Measurements from ENCODE around the gene PXT1. TPM values are rescaled to one million over a fixed set of nuclear protein-coding genes. Genes with fewer than 3 reads are reported as not detected.

The PXT1 gene
- total and polyA plus RNA-seq, 9 of the 15 experiments (the other 6 are each of a cell fraction or from before 2014, with no cell fraction given): 0.09 to 0.11 (median 0.10) TPM; not detected in 5

- TF ChIP-seq CBX8 (IDR thresholded peaks at IDR 0.05; ENCODE audit: borderline replicate concordance, extremely low read depth, low read depth, low read length, poor library complexity, severe bottlenecking): no peak
- TF ChIP-seq HCFC1 (IDR thresholded peaks at IDR 0.05; ENCODE audit: low read depth, low read length): no peak
- no peak for TF ChIP-seq ELF2 (CRISPR knock-in tag; IDR thresholded peaks at IDR 0.05)
- no peak for TF ChIP-seq ATF2 (CRISPR knock-in tag; IDR thresholded peaks at IDR 0.05)
- no peak for TF ChIP-seq HINFP (tag; conservative IDR thresholded peaks at IDR 0.05; ENCODE audit: low read depth)
- TF ChIP-seq ZBTB1 (CRISPR knock-in tag; IDR thresholded peaks at IDR 0.05; ENCODE audit: borderline replicate concordance, low read depth): 0 out of 2 replicates have a peak, but pooled peaks have one; percentile 43
- no peak for TF ChIP-seq ZZZ3 (IDR thresholded peaks at IDR 0.05)
- TF ChIP-seq ZNF764 (CRISPR knock-in tag; IDR thresholded peaks at IDR 0.05; ENCODE audit: low read depth): no peak
- TF ChIP-seq PML (IDR thresholded peaks at IDR 0.05; ENCODE audit: low read length): peak; percentile 64; the same call in 1 of the 2 replicates
- TF ChIP-seq NFIX (CRISPR knock-in tag; IDR thresholded peaks at IDR 0.05; ENCODE audit: low read depth): no peak
- TF ChIP-seq TAF1 (IDR thresholded peaks at IDR 0.05; ENCODE audit: control insufficient read depth, extremely low read depth, insufficient read depth, low read length, severe bottlenecking): no peak
- no peak for TF ChIP-seq PTTG1 (tag; IDR thresholded peaks at IDR 0.05; ENCODE audit: low read depth)
- no peak for TF ChIP-seq EGR1 (conservative IDR thresholded peaks at IDR 0.05)
- TF ChIP-seq TSC22D4 (tag; IDR thresholded peaks at IDR 0.05): no peak
- TF ChIP-seq ZSCAN32 (CRISPR knock-in tag; IDR thresholded peaks at IDR 0.05): no peak
- TF ChIP-seq RFX7 (CRISPR knock-in tag; IDR thresholded peaks at IDR 0.05): no peak
- no peak for TF ChIP-seq MLX (CRISPR knock-in tag; conservative IDR thresholded peaks at IDR 0.05)
- TF ChIP-seq CSDE1 (IDR thresholded peaks at IDR 0.05): no peak
- TF ChIP-seq TRIM28 (IDR thresholded peaks at IDR 0.05): no peak
- TF ChIP-seq BRCA1 (IDR thresholded peaks at IDR 0.05): no peak
- TF ChIP-seq BRCA1 (CRISPR knock-in tag; IDR thresholded peaks at IDR 0.05): no peak
- peak in 1 of 2 experiments; percentile 55; a peak in 2 of 4 replicates for TF ChIP-seq TBL1XR1 (IDR thresholded peaks at IDR 0.05; ENCODE audit: low read length in 2 of 2)
- TF ChIP-seq JUN (IDR thresholded peaks at IDR 0.05; ENCODE audit: borderline replicate concordance, low read depth, low read length): no peak
- TF ChIP-seq JUN (CRISPR knock-in tag; IDR thresholded peaks at IDR 0.05; ENCODE audit: borderline replicate concordance): no peak
- TF ChIP-seq TCF7L2 (IDR thresholded peaks at IDR 0.05; ENCODE audit: low read depth, low read length): no peak
- TF ChIP-seq PHTF2 (CRISPR knock-in tag; IDR thresholded peaks at IDR 0.05): no peak
- peak; percentile 85 for TF ChIP-seq SMARCA4 (IDR thresholded peaks at IDR 0.05)
- TF ChIP-seq RAD21 (CRISPR knock-in tag; conservative IDR thresholded peaks at IDR 0.05 in 1 of 2, IDR thresholded peaks at IDR 0.05 in 1 of 2): no peak
- TF ChIP-seq ARID2 (IDR thresholded peaks at IDR 0.05): no peak
Observed at GRCh38 chr6:36347621-36348020, 95.0 kb downstream of the PXT1 start (continued).
